Glomerular endothelial cell (primary cell): ENCODE data around the gene PDCD10. TPM values are rescaled to one million over a fixed set of nuclear protein-coding genes. Genes with fewer than 3 reads are reported as not detected.

ENCODE experiments used
- DNase-seq: peaks from one replicate; pipeline ENCODE4 v3.0.0-alpha.2; 2011; ENCODE audit warnings: low read depth, low spot score; ENCODE audit errors: extremely low read depth
- total RNA-seq: library from RNA; depleted of rRNA; stranded (reverse); fragments of >200 nt; gene quantifications from 2 replicates; pipeline ENCODE4 v1.2.3, GENCODE V29; 2015

PDCD10 gene
- total RNA-seq, 1 donor from 2014 or later = 65.2 TPM

DNA sequence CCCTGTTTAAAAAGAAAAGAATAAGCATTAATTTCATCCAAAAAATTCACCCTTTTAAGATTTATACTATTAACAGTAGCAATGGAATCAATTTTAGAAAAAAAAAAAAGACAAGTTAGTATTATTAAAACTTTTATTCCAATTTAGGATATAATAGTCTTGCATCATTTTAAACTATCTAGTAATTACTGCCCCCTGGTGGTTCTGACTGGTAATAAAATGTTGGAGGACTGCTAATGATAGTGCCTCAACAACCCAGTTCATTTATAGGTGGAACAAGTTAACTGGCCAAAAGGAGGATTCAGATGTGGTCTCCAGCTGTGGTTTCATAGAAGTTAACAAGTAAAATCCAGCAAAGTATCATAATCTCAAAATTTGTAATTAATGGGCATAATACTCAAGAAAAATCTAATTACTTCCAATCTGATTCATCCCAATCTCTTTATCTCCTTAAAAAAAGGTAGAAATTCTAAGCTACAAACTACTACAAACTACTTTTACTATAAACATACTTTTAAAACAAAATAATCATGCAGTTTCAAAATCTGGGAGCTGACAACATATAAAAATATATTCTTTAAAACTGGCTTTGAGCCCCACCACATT, 50.2 kb downstream of the PDCD10 start:
- DNase-seq = peak; percentile 73

GRCh38 chr3:167679526-167679925, 55.2 kb downstream of the PDCD10 start:
- no peak for DNase-seq

- no peak for DNase-seq
These were observed 58.8 kb downstream of the PDCD10 start for GRCh38 chr3:167675848-167676247.

GRCh38 chr3:167673221-167673620, 61.5 kb downstream of the PDCD10 start:
- no peak for DNase-seq

DNA sequence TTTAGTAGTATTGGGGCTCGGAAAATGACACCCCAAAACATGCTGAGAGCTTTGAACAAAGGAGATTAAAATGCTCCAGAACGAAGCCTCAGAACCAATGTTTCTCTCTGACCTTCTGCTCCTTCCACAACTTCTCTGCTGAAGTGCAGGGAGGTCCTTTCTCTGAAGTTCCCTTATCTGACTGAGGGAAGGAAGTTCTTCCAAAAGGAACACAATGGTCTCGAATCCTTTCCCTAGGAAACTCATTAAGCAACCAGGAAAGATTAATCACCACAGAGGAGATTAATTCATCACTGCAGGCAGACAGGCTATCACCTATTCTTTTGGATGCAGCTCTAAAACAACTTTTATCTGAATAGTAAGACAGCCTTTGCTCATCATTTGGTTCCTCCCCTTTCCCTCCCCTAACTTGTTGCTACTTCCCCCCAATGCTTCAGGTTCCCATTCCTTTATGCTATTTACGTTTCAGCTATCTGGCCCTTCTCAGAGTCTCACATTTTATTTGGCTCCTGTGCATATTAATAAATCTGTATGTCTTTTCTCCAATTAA, 62.7 kb downstream of the PDCD10 start:
- DNase-seq = no peak

DNA sequence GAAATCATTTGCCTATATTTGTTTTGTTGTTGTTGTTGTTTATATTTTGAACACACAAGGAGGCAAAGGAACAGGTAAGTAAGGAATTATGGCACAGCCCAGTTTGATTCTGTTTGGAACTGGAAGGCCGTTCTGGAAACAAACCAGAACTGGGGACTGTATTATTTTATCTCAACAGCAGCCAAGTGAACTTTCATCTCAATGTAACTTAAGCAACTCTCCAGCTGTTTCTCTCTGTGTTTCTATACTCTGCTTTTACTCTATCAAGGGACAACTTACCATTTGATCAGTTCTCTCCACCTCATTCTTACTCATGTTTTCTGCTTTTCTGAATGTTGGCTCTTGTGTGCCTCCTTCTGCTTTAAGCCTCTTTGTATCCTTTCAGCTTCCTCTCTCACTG, 65.0 kb downstream of the PDCD10 start:
- no peak for DNase-seq

GRCh38 chr3:167668651-167669050, 66.0 kb downstream of the PDCD10 start:
- DNase-seq = no peak

- no peak for DNase-seq
These were observed 68.1 kb downstream of the PDCD10 start for GRCh38 chr3:167666563-167666962.

- DNase-seq = no peak
These were observed 71.7 kb downstream of the PDCD10 start for GRCh38 chr3:167662919-167663400.

DNA sequence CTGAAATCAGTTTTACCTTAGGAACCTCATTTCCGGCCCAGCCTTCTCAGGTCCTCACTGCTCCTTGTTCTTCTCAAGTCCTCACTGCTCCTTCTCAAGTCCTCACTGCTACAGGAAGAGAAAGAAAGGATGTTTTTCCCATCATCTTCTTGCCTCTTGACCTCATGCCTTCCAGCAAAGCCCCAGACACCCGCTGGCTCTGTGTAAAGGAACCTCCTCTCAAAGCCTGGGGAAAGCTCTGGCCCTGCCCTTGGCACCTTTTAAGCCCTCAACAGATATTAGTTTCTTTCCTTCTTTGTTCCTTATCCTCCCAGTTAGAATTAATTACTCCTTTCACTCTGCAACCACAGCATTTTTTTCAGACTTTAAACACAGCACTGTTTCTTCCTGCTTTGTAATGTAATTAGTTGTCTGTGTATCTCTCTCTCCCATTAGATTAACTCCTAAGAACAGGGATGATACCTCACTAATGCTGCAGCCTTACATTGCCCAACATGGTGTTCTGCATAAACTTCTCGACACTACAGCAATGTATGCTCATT, 76.9 kb downstream of the PDCD10 start:
- no peak for DNase-seq

DNA sequence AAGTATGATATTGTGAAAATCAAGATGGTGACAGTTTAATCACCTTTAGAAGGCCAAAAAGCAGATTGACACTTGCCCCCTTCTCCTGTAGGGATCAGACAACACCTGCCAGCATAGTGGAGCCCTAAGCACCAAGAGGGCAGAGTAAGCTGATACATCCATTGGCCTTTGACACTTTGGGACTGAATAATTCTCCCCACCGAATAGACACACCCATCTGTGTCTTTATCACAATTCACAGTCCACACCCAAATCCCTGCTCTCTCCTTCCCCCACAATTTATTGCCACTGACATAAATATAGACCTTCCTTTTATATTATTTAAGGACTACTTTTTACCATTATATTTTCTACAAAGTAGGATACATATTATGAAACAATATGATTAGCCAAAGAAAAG, 77.9 kb downstream of the PDCD10 start:
- no peak for DNase-seq

DNA sequence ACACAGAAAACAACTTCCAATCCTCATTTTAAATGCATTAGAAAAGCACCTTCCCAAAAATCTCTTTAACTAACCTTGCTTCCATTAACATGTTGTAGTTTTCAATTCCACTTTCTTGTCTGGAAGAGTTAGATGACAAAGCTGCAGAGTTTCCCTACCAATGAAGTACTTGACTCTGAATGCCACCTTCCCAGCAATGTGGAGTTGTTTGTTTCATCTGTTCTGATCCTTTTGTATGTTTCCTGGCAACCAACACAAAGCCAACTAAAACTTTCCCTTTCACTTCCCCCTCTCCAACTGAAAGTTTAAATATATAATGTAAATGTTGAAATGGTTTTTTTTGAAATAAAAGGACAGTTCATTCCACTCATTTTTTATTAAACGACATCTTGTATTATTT, 80.9 kb downstream of the PDCD10 start, which contains the start of gene WDR49:
TSS of gene WDR49 (minus strand) at position 183 of the 400 bp plus-strand sequence. CDS start 517 bp downstream, outside the sequence.
- no peak for DNase-seq

GRCh38 chr3:167653155-167653554, 81.5 kb downstream of the PDCD10 start:
- no peak for DNase-seq

GRCh38 chr3:167651826-167652225, 82.9 kb downstream of the PDCD10 start:
- DNase-seq = no peak

GRCh38 chr3:167650459-167650858, 84.2 kb downstream of the PDCD10 start:
- no peak for DNase-seq

GRCh38 chr3:167649746-167650145, 84.9 kb downstream of the PDCD10 start:
- no peak for DNase-seq

GRCh38 chr3:167644611-167645010, 90.1 kb downstream of the PDCD10 start:
- DNase-seq = no peak

Other genes with a start within 250 kb of the PDCD10 start
- gene WDR49, start 81.0 kb downstream of the PDCD10 start, total RNA-seq = 0.47 TPM in 1 of 2 replicates, not detected in the other
- gene SERPINI1, start 829 bp upstream of the PDCD10 start, total RNA-seq = 1.5 and 4.4 TPM in 2 replicates